Muscle of arm (tissue), 12 donors: Measurements from ENCODE around the gene GMDS. TPM values are rescaled to one million over a fixed set of nuclear protein-coding genes. Genes with fewer than 3 reads are reported as not detected.
A peak's percentile ranks its signal among the peaks of the same experiment; 100 is the strongest.
"Not testable (repeated sequence)": the region's sequence is repeated elsewhere in the genome, so short reads cannot be mapped to it uniquely, and the experiment has no call there.

Experiments used
- DNase-seq: peaks from one replicate; pipeline ENCODE4 v3.0.0-alpha.2; 2013
- polyA plus RNA-seq, 12 donors: library from polyadenylated mRNA; unstranded; fragments of 120-200 nt; gene quantifications; one replicate each; pipeline ENCODE4 v1.2.1, GENCODE V29; 2013; ENCODE audit not compliant: insufficient read length in 12 of 12

Gene GMDS
- polyA plus RNA-seq, 12 donors = 8.6 to 22.6 (median 10.5) TPM; not detected in 1

- no peak for DNase-seq
These were observed 530.8 kb downstream of the GMDS start for GRCh38 chr6:1714654-1715053.

- no peak for DNase-seq
These were observed 532.3 kb downstream of the GMDS start for GRCh38 chr6:1713016-1713600.

DNA sequence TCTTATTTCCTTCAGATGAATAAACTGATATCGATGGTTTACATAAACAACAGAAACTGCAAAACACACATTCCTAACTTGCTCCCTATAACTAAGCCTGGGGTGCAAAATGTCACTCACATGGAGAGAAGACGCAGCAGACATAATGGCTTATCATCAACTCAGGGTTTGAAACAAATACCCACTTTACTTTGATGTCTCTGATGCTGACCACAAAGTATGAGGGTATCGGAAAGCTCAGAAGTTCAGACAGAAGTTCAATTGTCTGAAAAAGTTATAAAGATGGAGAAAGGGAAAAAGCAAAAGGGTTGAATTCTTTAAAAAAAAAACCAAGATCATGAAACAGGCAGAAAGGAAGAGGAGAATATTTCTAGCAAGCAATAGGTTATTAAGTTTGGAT, 533.0 kb downstream of the GMDS start:
- no peak for DNase-seq

DNA sequence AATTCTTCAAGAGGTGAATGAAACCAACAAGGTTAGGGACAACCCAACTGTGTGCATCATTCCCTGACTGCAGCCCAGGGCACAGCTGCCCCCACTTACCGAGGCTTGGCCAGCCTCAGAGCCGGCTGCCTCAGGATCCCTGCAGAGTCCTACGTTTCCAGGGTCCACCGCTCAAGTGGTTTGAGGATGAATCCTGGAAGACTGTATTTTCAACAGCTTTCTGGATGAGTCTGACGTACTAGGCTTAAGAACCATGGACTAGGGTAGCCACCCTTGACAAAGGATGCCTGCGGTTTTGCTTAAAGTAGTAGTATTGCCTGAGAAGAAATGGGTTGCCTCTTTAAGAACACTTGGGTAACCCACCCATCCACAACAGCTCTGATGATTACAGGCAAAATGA, 534.3 kb downstream of the GMDS start:
- no peak for DNase-seq

DNA sequence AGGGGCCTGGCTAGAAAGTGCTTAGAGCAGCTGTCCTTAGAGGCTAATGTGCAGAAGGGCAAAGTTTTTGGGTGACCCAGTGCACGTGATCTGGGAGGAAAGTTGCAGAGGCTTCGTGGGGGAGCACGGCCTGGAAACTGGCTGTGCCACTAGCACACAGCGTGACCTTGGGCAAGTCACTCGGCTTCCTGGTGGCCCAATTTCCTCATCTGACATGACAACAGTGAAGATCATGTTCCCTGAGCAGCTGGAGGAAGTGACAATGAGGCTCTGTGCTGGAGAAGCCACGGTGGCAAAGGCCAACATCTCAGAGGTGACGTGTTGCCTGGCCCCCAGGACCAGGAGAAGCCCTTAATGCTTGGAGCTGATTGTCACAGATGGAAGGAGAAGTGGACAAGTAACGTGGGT, 536.2 kb downstream of the GMDS start:
- no peak for DNase-seq

GRCh38 chr6:1708820-1709219, 536.6 kb downstream of the GMDS start:
- no peak for DNase-seq

GRCh38 chr6:1708122-1708521, 537.3 kb downstream of the GMDS start:
- DNase-seq = no peak

DNA sequence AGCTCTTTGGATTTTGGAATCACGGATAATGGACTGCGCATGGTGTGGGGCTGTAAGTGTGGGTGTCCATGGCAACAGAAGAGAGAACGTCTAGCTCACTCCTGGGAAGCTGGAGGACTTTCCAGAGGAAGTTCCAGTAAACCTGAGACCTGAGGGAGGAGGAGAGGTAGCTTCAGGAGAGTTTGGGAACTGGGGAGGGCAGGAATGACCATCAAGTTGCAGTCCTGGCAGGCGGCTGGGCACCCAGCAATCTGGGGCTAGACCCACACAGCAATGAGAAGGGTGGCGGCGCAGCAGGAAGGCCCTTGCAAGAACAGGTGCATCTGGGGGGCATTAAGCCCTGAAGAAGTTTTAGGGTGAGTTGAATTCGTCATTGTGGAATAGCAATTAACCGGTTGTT, 539.8 kb downstream of the GMDS start:
- DNase-seq = no peak

DNA sequence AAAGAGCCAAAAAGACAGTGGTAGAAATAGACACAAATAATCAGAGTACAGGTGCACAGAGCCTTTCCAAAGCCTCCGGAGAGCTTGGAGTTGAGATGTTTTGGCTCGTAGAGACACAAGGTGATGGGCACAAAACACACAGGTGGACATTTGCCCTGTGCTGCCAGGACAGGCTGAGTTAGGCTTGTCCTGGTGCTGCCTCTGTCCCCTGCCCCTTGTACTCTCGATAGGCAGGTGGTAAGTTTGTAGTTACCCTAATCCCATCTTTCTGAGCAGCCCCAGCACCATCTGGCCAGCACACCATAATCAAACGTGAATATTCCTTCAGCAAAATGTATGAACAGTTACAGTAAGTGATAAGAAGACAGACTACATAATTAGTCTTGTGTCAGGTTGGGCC, 540.2 kb downstream of the GMDS start:
- DNase-seq = no peak

- no peak for DNase-seq
These were observed 540.7 kb downstream of the GMDS start for GRCh38 chr6:1704711-1705110.

- no peak for DNase-seq
These were observed 541.5 kb downstream of the GMDS start for GRCh38 chr6:1703923-1704322.

DNA sequence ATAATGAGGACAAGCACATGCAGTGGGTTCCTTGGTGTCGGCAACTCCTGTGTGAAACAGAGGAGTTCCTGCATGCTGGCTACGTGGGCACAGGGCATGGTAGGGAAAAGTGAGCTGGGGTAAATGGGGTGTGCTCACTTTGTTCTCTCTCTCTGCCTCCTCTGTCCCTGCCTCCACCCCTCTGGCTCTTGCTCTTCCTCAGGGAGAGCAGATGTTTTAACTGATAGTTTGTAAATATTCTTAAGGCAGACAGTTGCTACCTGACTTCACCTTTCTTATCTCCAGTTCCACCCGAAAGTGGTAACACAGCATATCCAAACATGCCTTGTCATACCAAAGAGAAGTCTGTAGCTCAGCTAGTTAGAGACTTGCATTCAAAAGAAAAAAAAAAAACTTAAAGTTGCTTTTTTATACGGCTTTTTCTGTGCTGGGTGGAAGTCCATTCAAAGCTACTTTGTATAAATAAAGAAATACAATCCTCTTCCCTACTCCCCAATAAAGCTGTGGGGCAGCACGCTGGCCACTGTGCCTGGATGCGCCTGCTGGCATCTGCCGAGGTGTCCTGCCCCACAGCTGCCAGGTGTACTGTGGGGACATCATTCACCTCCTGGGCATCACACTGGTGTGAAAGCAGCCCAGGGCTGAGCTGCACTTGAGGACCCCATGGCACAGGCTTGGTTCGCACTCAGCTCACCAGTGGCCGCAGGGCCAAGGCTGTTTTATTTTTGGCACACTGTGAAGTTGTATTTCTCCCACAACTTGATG, 542.1 kb downstream of the GMDS start:
- no peak for DNase-seq

DNA sequence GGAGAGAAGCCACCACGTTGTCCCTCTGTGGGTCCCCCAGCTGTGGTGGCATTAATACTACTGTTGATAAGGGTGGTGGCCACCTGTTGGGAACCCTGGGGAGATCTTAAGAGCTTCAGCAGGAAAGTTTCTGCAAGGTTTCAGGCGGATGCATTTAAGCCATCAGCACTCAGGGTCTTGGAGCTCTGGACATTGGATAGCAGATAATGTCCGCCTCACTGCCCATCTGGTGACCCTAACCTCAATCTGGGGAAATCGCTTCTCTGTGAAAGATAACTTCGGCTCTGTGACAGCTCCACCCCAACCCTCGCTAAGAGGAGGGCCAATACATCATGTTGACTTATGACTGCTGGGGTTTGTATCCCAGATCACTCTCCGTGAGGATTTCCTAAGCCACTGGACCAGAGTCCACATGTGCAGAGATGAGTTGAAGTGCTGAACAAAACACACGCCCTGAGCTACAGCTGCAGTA, 542.8 kb downstream of the GMDS start:
- DNase-seq = no peak

DNA sequence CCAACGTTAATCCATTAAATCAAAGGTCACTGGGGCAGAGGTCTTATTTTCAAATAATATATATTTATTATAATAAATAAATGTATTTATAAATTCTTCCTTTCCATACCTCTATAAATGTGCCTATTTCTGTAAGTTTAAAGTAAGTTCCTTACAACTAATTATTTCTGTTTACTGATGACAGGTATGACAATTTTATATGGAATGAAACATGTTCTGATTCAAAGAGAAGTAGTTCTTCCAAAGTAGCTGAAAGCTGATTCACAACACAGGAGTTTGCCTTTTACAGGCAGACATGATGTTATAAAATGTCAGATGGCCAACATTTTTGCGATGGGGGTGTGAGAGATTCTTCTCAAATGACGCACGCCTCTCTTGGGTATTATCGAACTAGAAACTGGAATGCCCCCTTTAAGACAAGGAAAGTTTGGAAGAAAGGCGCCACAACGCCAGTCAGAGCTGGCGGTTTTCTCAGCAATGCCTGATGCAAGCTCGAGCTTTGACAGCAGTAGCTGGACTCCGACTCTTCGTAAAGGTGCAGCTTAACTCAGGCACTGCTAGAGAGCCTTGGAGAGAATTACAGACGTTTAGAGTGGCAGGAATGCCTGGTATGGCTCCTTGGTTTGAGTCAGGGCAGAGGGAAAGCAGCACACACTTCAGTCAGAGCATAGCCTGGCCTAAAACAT, 543.6 kb downstream of the GMDS start:
- DNase-seq = peak; percentile 59

DNA sequence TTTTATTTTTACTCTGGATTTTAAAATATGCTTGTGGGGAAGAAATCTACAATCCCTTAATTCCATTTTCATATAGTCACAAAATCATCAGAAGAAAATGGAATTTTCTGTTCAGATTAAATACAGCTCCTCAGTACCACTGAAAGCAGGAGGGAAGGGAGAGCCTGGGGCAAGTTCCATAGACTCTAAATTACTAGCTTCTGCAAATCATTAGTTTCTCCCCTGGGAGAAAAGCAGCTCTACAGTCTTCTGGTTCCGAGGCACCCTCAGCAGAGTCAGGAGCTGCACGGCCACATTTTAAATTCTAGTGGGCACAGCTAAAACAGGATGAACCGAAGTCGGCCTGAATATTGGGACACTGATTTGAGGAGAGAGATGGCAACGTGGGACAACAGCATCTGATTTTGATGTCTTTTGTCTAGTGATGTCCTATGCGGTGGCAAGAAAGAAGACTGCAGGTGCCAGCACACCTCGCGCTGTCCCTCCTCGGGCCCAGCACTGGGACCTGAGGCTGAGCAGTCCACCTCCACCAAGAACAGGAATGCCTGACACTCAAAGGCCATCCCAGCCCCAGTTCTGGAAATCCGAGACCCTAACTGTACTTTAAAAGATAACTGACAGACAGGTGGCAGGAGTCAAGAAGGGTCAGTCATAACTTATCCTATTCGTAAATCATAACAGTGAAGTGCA, 545.0 kb downstream of the GMDS start:
- DNase-seq = no peak

DNA sequence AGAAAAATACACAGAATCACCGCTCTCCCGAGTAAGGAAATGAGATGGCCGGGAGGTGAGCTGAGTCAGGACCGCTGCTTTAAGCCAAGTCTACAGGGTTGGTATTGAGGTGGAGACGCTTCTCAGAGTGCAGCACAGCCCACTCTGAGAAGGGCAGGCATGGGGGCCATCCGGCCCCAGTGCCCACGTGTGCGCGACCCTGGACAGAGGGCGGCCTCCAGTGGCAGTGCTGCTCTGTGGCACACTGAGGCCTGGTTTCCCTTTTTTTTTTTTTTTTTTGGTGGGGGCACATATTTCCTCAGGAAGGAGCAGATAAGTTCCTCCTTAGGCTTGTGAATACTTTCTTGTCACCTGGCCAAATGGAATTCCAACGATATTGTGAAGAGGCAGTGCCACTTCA, 546.9 kb downstream of the GMDS start:
- DNase-seq = no peak

GRCh38 chr6:1697688-1698351, 547.6 kb downstream of the GMDS start:
- no peak for DNase-seq

DNA sequence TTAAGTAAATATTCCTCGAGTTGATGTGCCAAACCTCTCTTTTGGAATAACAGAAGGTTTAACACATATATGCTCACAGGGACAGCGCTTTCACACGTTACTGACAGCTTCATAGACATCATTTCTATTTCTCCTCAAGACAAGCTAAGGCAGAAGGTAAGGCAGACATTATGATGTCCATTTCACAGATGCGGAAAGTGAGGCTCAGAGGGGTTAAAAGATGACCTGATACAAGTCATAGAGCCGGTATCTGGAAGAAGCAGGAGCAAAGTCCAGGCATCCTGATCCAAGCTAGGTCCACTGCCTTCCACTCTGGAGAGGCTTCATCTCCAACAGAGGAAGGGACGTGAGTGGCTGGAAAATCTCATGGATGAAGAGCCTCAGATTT, 548.9 kb downstream of the GMDS start:
- no peak for DNase-seq

DNA sequence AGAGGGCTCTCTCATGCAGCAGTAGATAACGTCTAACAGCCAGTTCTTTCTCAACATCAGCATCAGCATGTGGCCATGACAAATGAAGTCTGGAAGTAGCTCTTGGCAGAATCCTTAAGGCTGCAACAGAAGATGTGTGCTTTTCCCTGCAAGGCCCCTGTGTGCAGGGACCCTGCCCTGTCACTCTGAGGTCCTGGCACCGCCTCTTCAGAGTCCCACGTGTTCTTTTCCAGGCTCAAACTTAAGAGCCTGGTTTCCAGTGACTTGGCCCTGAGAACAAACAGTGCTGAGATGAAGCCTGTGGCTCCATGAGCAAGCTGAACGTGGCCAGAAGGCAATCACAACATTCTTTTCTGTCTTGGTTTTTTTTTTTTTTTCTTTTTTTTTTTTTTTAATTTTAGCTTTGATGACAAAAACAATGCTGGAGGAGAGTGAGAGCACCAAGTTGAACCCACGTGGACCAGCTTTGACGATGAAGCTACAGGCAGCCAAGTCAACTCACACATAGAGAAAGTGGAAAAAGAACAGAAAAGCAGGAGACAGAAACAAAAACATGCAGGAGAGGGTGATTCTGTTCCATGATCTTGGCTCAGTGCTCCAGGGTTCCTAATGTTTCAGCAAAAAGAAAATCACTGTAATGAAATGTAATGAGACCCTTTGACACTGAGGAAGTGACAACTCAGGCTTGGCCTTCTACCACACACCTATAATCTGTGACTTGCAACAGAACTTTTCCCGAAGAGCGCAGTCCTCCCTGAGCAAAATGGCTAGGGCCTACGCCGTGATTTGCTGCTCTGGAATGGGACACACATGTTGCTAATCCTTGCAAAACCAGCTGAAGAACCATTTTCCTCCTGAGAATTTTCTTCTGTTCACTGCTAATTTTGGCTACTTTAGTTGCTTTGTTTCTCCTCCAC, 549.6 kb downstream of the GMDS start:
- DNase-seq = peak; percentile 53

DNA sequence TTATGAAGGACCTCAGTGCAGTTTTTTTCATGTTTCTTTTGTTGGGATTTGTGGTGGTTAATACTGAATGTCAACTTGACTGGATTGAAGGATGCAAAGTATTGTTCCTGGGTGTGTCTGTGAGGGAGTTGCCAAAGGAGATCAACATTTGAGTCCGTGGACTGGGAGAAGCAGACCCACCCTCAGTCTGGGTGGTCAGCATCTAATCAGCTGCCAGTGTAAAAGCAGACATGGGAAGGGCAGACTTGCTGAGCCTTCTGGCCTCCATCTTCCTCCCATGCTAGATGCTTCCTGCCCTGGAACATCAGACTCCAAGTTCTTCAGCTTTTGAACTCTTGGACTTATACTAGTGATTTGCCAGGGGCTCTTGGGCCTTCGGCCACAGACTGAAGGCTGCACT, 553.6 kb downstream of the GMDS start:
- DNase-seq = not testable (repeated sequence)

- not testable (repeated sequence) for DNase-seq
These were observed 554.7 kb downstream of the GMDS start for GRCh38 chr6:1690656-1691055.
